B cell (primary cell): ENCODE measurements around the gene DAP.

ENCODE experiments used
- EZH2 ChIP-seq: IDR thresholded peaks from 2 replicates; pipeline ENCODE4 v1.6.1; 2012; ENCODE audit warnings: borderline replicate concordance, low read depth, mild to moderate bottlenecking, moderate library complexity, low read length; ENCODE audit not compliant: insufficient read depth, poor library complexity, severe bottlenecking
- TF ChIP-seq, protein P1 (sequence below): fragments of 200-600 bp; IDR thresholded peaks from one replicate; pipeline ENCODE4 v1.8.0; 2022; ENCODE audit warnings: antibody characterized with exemption, mild to moderate bottlenecking

DNA sequence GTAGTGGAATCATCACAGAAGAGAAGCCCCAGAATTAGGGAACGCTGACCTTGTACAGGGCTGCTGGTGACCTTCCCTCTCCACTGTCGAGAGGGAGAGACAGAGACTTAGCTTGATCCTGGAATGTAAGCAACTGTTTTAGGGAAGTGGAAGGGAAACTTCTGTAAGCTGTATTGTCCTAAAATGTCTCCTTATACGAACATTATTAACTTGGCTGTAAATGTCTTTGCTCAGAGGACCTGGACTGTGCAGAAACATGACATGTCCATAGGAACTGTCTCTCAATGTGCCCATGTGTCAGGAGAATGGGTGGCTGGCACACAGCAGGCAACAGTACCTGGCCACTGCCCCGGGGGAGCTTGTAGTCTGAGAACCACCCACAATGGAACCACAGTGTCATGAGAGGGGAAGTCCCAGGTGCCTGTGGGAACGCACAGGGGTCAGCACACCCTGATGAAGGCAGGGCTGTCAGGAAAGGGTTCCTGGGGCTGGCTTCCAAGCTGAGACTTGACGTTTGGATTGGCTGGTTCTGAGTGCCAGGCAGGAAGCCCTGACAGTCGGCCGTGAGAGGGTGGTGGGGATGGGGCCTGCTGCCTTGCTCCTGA is 34.0 kb downstream of the DAP start:
- TF ChIP-seq, protein P1, sequence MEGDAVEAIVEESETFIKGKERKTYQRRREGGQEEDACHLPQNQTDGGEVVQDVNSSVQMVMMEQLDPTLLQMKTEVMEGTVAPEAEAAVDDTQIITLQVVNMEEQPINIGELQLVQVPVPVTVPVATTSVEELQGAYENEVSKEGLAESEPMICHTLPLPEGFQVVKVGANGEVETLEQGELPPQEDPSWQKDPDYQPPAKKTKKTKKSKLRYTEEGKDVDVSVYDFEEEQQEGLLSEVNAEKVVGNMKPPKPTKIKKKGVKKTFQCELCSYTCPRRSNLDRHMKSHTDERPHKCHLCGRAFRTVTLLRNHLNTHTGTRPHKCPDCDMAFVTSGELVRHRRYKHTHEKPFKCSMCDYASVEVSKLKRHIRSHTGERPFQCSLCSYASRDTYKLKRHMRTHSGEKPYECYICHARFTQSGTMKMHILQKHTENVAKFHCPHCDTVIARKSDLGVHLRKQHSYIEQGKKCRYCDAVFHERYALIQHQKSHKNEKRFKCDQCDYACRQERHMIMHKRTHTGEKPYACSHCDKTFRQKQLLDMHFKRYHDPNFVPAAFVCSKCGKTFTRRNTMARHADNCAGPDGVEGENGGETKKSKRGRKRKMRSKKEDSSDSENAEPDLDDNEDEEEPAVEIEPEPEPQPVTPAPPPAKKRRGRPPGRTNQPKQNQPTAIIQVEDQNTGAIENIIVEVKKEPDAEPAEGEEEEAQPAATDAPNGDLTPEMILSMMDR, result no peak
- TF ChIP-seq EZH2, result no peak
